Kidney capillary endothelial cell (primary cell): ENCODE data around the gene TTYH3.
"Not testable (repeated sequence)": the region's sequence is repeated elsewhere in the genome, so short reads cannot be mapped to it uniquely, and the experiment has no call there.

ENCODE experiments used
- DNase-seq: peaks from one replicate; pipeline ENCODE4 v3.0.0-alpha.2; 2018; ENCODE audit warnings: low spot score

TTYH3 gene

GRCh38 chr7:2688409-2689342, 56.9 kb downstream of the TTYH3 start:
- DNase-seq: no peak

GRCh38 chr7:2689343-2689847, 57.6 kb downstream of the TTYH3 start:
- DNase-seq: no peak

- no peak for DNase-seq
Measured at GRCh38 chr7:2689951-2690705, 58.3 kb downstream of the TTYH3 start.

GRCh38 chr7:2691011-2691707, 59.4 kb downstream of the TTYH3 start:
- DNase-seq: no peak

GRCh38 chr7:2691932-2692439, 60.2 kb downstream of the TTYH3 start:
- not testable (repeated sequence) for DNase-seq

- no peak for DNase-seq
Measured at GRCh38 chr7:2692543-2692942, 60.8 kb downstream of the TTYH3 start.

GRCh38 chr7:2693420-2694121, 61.8 kb downstream of the TTYH3 start:
- DNase-seq: not testable (repeated sequence)

- DNase-seq: not testable (repeated sequence)
Measured at GRCh38 chr7:2694122-2694436, 62.3 kb downstream of the TTYH3 start.

- DNase-seq: no peak
Measured at GRCh38 chr7:2698581-2699288, 66.9 kb downstream of the TTYH3 start.

- no peak for DNase-seq
Measured at GRCh38 chr7:2699289-2699620, 67.5 kb downstream of the TTYH3 start.

GRCh38 chr7:2700141-2700850, 68.5 kb downstream of the TTYH3 start:
- no peak for DNase-seq

- DNase-seq: no peak
Measured at GRCh38 chr7:2701424-2701823, 69.6 kb downstream of the TTYH3 start.

- DNase-seq: no peak
Measured at GRCh38 chr7:2701832-2702593, 70.2 kb downstream of the TTYH3 start.

- no peak for DNase-seq
Measured at GRCh38 chr7:2702594-2702957, 70.8 kb downstream of the TTYH3 start.

GRCh38 chr7:2705371-2706096, 73.7 kb downstream of the TTYH3 start:
- DNase-seq: no peak

- no peak for DNase-seq
Measured at GRCh38 chr7:2706685-2707126, 74.9 kb downstream of the TTYH3 start.

- no peak for DNase-seq
Measured at GRCh38 chr7:2707481-2707880, 75.7 kb downstream of the TTYH3 start.

GRCh38 chr7:2708041-2708440, 76.3 kb downstream of the TTYH3 start:
- no peak for DNase-seq
